Fibroblast of lung (primary cell): ENCODE measurements around the gene MAPKAPK2. TPM values are rescaled to one million over a fixed set of nuclear protein-coding genes. Genes with fewer than 3 reads are reported as not detected.
A peak's percentile ranks its signal among the peaks of the same experiment; 100 is the strongest.
"Not testable (repeated sequence)": the region's sequence is repeated elsewhere in the genome, so short reads cannot be mapped to it uniquely, and the experiment has no call there.

Experiments
- DNase-seq, 2 donors: peaks; one replicate each; pipeline versions ENCODE4 v3.0.0 to v3.0.0-alpha.2; 2010; ENCODE audit warnings: low read depth in 2 of 2
- H2AFZ ChIP-seq: 2 replicates; pipeline ENCODE4 v1.5.1; 2012; ENCODE audit warnings: low read length, control low read depth, inconsistent platforms
- H3K27ac ChIP-seq: 2 replicates; pipeline ENCODE4 v1.5.1; 2011; ENCODE audit warnings: low read length, control low read depth; ENCODE audit not compliant: insufficient read depth
- H3K27me3 ChIP-seq: 2 replicates; pipeline ENCODE4 v1.5.1; 2011; ENCODE audit warnings: mild to moderate bottlenecking, low read length; ENCODE audit not compliant: control insufficient read depth, insufficient read depth
- H3K36me3 ChIP-seq: 2 replicates; pipeline ENCODE4 v1.5.1; 2011; ENCODE audit warnings: low read length; ENCODE audit not compliant: control insufficient read depth, insufficient read depth
- H3K4me1 ChIP-seq: 2 replicates; pipeline ENCODE4 v1.5.1; 2011; ENCODE audit warnings: low read length; ENCODE audit not compliant: control insufficient read depth, insufficient read depth; ENCODE audit errors: extremely low read depth
- H3K4me2 ChIP-seq: 2 replicates; pipeline ENCODE4 v1.5.1; 2011; ENCODE audit warnings: low read length, control low read depth; ENCODE audit not compliant: insufficient read depth; ENCODE audit errors: extremely low read depth
- H3K4me3 ChIP-seq, 4 experiments: fragments of 200-600 bp in 1 of 4; sonication (generic) in 1 of 4; replicated peaks in 1 of 4; 2 replicates each; pipeline ENCODE4 v1.5.1; 2011 to 2016; ENCODE audit warnings: low read length in 4 of 4, low read depth in 3 of 4, mild to moderate bottlenecking in 3 of 4, control low read depth in 2 of 4, inconsistent platforms in 1 of 4, mixed read lengths in 1 of 4; ENCODE audit not compliant: insufficient read depth in 1 of 4; ENCODE audit errors: control extremely low read depth in 1 of 4
- H3K79me2 ChIP-seq: 2 replicates; pipeline ENCODE4 v1.5.1; 2012; ENCODE audit warnings: mild to moderate bottlenecking, low read length, inconsistent platforms; ENCODE audit not compliant: control insufficient read depth, insufficient read depth
- H3K9ac ChIP-seq: 2 replicates; pipeline ENCODE4 v1.5.1; 2011; ENCODE audit warnings: mild to moderate bottlenecking, low read length, control low read depth; ENCODE audit not compliant: insufficient read depth
- H3K9me3 ChIP-seq: 2 replicates; pipeline ENCODE4 v1.5.1; 2012; ENCODE audit warnings: low read depth, low read length; ENCODE audit not compliant: control insufficient read depth, insufficient read depth
- H4K20me1 ChIP-seq: 2 replicates; pipeline ENCODE4 v1.5.1; 2011; ENCODE audit warnings: low read length; ENCODE audit not compliant: control insufficient read depth, insufficient read depth; ENCODE audit errors: extremely low read depth
- CTCF ChIP-seq, 2 donors: IDR thresholded peaks in 1 of 2; conservative IDR thresholded peaks in 1 of 2; 1 replicate in 1 of 2; 2 replicates in 1 of 2; pipeline ENCODE4 v1.5.1; 2011 to 2012; ENCODE audit warnings: low read length in 2 of 2, control low read depth in 1 of 2, inconsistent platforms in 1 of 2, low read depth in 1 of 2, mild to moderate bottlenecking in 1 of 2
- EZH2 ChIP-seq: IDR thresholded peaks from 2 replicates; pipeline ENCODE4 v1.5.1; 2012; ENCODE audit warnings: low read length, control low read depth, mild to moderate bottlenecking; ENCODE audit errors: missing control alignments
- polyA plus RNA-seq, 2 donors: library from polyadenylated mRNA; depleted of rRNA in 1 of 2; stranded (reverse) in 1 of 2; unstranded in 1 of 2; fragments of >200 nt; gene quantifications; 2 replicates each; pipeline ENCODE4 v1.2.1, GENCODE V29; 2011 to 2012; ENCODE audit warnings: missing spikeins in 1 of 2
- total RNA-seq: library from RNA; depleted of rRNA; stranded (reverse); fragments of >200 nt; gene quantifications from 2 replicates; pipeline ENCODE4 v1.2.1, GENCODE V29; 2014

Gene MAPKAPK2
- total and polyA plus RNA-seq, 2 donors (not counting 1 experiment from before 2014, with no cell fraction given) = 51.9 to 85.7 TPM

- not testable (repeated sequence) for H3K36me3 ChIP-seq, H3K79me2 ChIP-seq, H3K9ac ChIP-seq, H4K20me1 ChIP-seq, DNase-seq, H3K4me1 ChIP-seq, H3K4me2 ChIP-seq, H3K27me3 ChIP-seq, H2AFZ ChIP-seq, H3K4me3 ChIP-seq, H3K9me3 ChIP-seq
- H3K27ac ChIP-seq = peak overlapping the region; percentile 22
These were observed 81.1 kb downstream of the MAPKAPK2 start for GRCh38 chr1:206765771-206766170.

DNA sequence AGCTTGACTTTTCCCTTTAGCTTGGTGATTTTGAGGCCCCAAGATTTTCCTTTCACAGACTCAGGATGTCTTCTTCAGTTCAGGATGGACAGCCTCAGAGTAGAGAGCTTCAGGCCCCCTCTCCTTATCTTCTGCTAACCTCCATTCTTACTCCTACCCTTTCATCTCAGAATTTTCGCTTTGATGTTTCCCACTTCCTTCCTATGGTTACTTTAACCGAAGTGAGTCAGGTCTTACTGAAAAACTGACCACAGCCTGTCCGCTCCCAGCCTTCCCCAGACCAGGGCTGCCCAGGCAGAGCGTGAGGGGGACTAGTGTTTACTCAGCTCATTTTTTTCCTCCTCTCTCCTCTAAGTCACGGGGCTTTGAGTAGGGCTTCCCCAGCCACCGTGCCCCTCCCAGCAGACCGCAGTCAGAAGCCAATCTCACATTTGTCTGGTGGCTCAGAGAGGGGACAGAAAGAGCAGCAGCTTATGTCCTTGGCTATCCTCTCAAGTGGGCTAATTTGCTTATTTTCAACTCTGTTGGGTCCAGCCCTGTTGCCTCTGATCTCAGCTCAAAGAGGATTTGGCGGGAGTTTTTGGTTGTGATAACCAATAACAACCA, 81.6 kb downstream of the MAPKAPK2 start:
- H3K9ac ChIP-seq = no peak overlapping the region
- H3K27me3 ChIP-seq = no peaks in the 10 kb centered on the region
- H4K20me1 ChIP-seq = no peaks in the 10 kb centered on the region
- no peaks in the 10 kb centered on the region for H3K9me3 ChIP-seq
- peak; percentile 74 to 97 for DNase-seq
- peak overlapping the region; percentile 71 for H2AFZ ChIP-seq
- no peaks in the 10 kb centered on the region for H3K79me2 ChIP-seq
- H3K4me2 ChIP-seq = peak overlapping the region; percentile 48
- no peak overlapping the region for H3K4me3 ChIP-seq
- TF ChIP-seq EZH2 = no peak
- no peak for TF ChIP-seq CTCF (conservative IDR thresholded peaks at IDR 0.05 in 1 of 2, IDR thresholded peaks at IDR 0.05 in 1 of 2; ENCODE audit: low read depth in 1 of 2, low read length in 2 of 2)
- H3K36me3 ChIP-seq = no peaks in the 10 kb centered on the region
- peaks cover 7% of the 10 kb centered on the region for H3K4me1 ChIP-seq
- H3K27ac ChIP-seq = peak overlapping the region; percentile 22

- TF ChIP-seq CTCF (conservative IDR thresholded peaks at IDR 0.05 in 1 of 2, IDR thresholded peaks at IDR 0.05 in 1 of 2; ENCODE audit: low read depth in 1 of 2, low read length in 2 of 2) (no peak), EZH2 (no peak)
- Histone ChIP-seq H3K27me3 (no peaks in the 10 kb centered on the region), H3K4me3 (no peak overlapping the region), H3K27ac (no peak overlapping the region), H4K20me1 (no peaks in the 10 kb centered on the region), H3K36me3 (no peaks in the 10 kb centered on the region), H3K9me3 (no peaks in the 10 kb centered on the region), H3K4me1 (peaks cover 7% of the 10 kb centered on the region), H3K4me2 (no peak overlapping the region), H3K9ac (no peak overlapping the region), H3K79me2 (no peaks in the 10 kb centered on the region), H2AFZ (no peak overlapping the region)
- DNase-seq = no peak
These were observed 84.0 kb downstream of the MAPKAPK2 start for GRCh38 chr1:206768472-206769303.
